Stomach (tissue), 9 donors: ENCODE results near the gene MYBPH. TPM values are rescaled to one million over a fixed set of nuclear protein-coding genes. Genes with fewer than 3 reads are reported as not detected.
A peak's percentile ranks its signal among the peaks of the same experiment; 100 is the strongest.

ENCODE experiments used
- DNase-seq, 2 donors: peaks; one replicate each; pipeline versions ENCODE4 v3.0.0 to v3.0.0-alpha.2; 2013 to 2019
- H3K27ac ChIP-seq, 5 donors: fragments of 200-600 bp in 4 of 5; sonication (generic) in 4 of 5; one replicate each; pipeline ENCODE4 v1.5.1; 2013 to 2019; ENCODE audit warnings: mild to moderate bottlenecking in 1 of 5, moderate library complexity in 1 of 5
- H3K27me3 ChIP-seq, 3 donors: fragments of 200-600 bp; sonication (generic); one replicate each; pipeline ENCODE4 v1.5.1; 2017 to 2019; ENCODE audit warnings: mixed run types in 1 of 3
- H3K36me3 ChIP-seq, 4 donors: fragments of 200-600 bp; sonication (generic); 1 replicate in 3 of 4; 2 replicates in 1 of 4; pipeline ENCODE4 v1.5.1; 2016 to 2019
- H3K4me1 ChIP-seq, 4 donors: fragments of 200-600 bp; sonication (generic); one replicate each; pipeline ENCODE4 v1.5.1; 2016 to 2019
- H3K4me3 ChIP-seq, 4 donors: fragments of 200-600 bp; sonication (generic) in 3 of 4; one replicate each; pipeline ENCODE4 v1.5.1; 2016 to 2019; ENCODE audit warnings: mild to moderate bottlenecking in 1 of 4
- H3K9me3 ChIP-seq, 4 donors: fragments of 200-600 bp; sonication (generic); one replicate each; pipeline ENCODE4 v1.5.1; 2016 to 2019
- EP300 ChIP-seq: sonication (generic); formaldehyde crosslinking; IDR thresholded peaks from one replicate; pipeline ENCODE4 v1.6.1; 2017; ENCODE audit warnings: antibody characterized with exemption
- POLR2A ChIP-seq, 4 donors: fragments of 450-650 bp; IDR thresholded peaks; one replicate each; pipeline ENCODE4 v1.6.1; 2016; ENCODE audit warnings: antibody characterized with exemption in 4 of 4, control low read depth in 2 of 4, mild to moderate bottlenecking in 1 of 4, moderate library complexity in 1 of 4
- POLR2AphosphoS5 ChIP-seq, 3 donors: sonication (generic); formaldehyde crosslinking; IDR thresholded peaks; one replicate each; pipeline ENCODE4 v1.6.1; 2016; ENCODE audit warnings: antibody characterized with exemption in 3 of 3
- WGBS, 5 donors: extraction: QIAGEN DNeasy Blood & Tissue Kit in 3 of 5; methylation state at CpG; one replicate each; pipeline versions ENCODE4 v1.1.5 to v1.1.7; 2013 to 2018; 5-methylcytosine and 5-hydroxymethylcytosine counted together
- intact Hi-C: fragments of 100-400 bp; cut with DNase I; formaldehyde crosslinking; loops from one replicate; pipeline ENCODE4 v1.15.1; 2023; ENCODE audit warnings: low total_unique reads
- polyA plus RNA-seq, 3 donors: library from polyadenylated mRNA; stranded (reverse); fragments of 200-250 nt; gene quantifications; one replicate each; pipeline ENCODE4 v1.2.3, GENCODE V29; 2013
- total RNA-seq, 5 donors: library from RNA; depleted of rRNA; stranded (reverse); fragments of >200 nt; gene quantifications; one replicate each; pipeline versions ENCODE4 v1.1.0 to v1.2.3, GENCODE V29; 2014 to 2016
- TF ChIP-seq, protein P1 (sequence below), 7 experiments: fragments of 450-650 bp in 4 of 7; fragments of 200-600 bp in 3 of 7; sonication (generic) in 3 of 7; IDR thresholded peaks; one replicate each; pipeline ENCODE4 v1.5.1; 2016 to 2019; ENCODE audit warnings: antibody characterized with exemption in 7 of 7, control low read depth in 2 of 7, mild to moderate bottlenecking in 1 of 7
- donor health status: healthy with polysubstance abuse.
- donor health status: Bipolar disorder and iron deficiency.
- donor health status: healthy.

MYBPH gene
- total and polyA plus RNA-seq, 8 donors: 0.05 to 0.19 TPM; not detected in 6

DNA sequence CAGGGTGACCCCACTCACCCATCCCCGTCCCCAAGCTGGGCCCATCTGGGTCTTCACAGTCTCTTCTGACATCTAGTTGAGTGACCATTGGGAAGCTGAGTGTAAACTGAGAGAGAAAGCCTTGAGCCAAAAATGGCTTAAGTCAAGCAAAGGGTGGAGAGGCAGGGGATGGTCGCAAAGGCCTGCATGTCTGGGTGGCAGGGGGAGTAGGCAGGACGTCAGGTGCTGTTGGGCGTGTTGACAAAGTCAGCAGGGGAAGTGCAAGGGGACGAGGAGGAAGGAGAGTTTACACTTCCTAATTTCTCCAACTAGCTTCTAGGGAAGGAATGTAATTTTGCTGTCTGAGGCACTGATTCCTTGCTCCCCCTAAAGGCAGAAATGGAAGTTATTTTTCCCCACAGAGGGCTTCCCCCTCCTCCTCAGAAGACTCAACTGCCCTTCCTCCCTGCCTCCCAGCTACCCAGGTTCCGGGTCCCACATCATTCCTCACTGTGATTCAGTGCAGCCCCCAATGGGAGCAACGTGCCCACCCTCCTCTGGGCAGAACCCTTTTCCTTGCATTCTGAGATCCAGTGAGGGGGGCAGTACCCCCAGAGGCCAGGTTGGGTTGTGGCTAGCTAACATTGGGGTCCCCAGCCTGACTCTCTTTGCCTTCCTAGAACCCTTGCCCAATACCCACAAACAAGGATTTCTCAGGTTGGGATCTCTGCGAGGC lies 49.3 kb downstream of the MYBPH start:
- Histone ChIP-seq H3K4me1 (peaks cover 27 to 52% (median 46%) of the 10 kb centered on the region in 4 donors), H3K9me3 (no peaks in the 10 kb centered on the region), H3K36me3 (no peaks in the 10 kb centered on the region), H3K4me3 (no peak overlapping the region), H3K27me3 (peaks cover 0 to 80% (median 37%) of the 10 kb centered on the region in 3 donors), H3K27ac (no peak overlapping the region)
- intact Hi-C loops: no loop called here
- TF ChIP-seq, protein P1, sequence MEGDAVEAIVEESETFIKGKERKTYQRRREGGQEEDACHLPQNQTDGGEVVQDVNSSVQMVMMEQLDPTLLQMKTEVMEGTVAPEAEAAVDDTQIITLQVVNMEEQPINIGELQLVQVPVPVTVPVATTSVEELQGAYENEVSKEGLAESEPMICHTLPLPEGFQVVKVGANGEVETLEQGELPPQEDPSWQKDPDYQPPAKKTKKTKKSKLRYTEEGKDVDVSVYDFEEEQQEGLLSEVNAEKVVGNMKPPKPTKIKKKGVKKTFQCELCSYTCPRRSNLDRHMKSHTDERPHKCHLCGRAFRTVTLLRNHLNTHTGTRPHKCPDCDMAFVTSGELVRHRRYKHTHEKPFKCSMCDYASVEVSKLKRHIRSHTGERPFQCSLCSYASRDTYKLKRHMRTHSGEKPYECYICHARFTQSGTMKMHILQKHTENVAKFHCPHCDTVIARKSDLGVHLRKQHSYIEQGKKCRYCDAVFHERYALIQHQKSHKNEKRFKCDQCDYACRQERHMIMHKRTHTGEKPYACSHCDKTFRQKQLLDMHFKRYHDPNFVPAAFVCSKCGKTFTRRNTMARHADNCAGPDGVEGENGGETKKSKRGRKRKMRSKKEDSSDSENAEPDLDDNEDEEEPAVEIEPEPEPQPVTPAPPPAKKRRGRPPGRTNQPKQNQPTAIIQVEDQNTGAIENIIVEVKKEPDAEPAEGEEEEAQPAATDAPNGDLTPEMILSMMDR (IDR thresholded peaks at IDR 0.05): peak in 2 of 7 experiments; percentile 10 to 13
- no peak for TF ChIP-seq POLR2A (IDR thresholded peaks at IDR 0.05)
- peak in 1 of 2 donors; percentile 60 for DNase-seq
- 17 to 29% (median 27%) methylated on average over 8 of the region's 8 CpGs for WGBS, 5 donors

DNA sequence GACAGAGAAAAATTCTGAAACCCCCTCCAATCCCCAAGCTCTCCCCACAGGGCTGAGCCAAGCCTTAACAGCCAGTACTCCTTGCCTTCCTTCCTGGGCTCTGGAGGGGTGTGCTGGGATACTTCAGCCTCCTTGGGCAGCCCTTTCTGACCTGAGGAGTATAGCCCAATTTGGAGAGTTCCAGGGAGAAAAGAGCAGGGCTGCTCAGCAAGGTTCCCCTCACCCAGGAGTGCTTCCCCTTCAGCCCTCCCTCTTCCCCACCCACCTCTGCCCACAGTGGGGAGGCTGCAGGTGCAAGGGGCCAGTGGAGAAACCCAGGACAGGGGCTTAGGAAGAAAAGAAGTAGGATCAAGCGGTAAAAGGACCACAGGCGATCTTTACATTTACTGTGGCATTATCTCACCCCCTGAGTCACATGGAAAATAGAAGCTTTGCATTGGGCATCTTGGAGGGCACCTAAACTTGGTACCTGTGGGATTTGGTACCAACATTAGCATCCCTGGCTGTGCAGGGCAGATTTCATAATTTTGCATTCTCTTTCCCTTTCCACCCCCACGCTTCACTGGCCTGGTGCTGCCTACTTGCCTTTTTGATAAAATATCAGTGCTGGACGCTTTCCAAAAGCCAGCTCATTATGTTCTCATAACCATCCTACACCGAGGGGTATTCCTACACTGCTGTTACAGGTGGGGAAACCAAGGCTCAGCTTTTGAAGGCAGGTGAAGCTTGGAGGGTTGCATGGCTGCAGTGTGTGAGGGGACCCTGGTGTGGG lies 50.9 kb downstream of the MYBPH start:
- intact Hi-C loops: no loop called here
- Histone ChIP-seq H3K36me3 (no peaks in the 10 kb centered on the region), H3K27me3 (peaks cover 0 to 96% (median 44%) of the 10 kb centered on the region in 3 donors), H3K4me1 (peaks cover 22 to 40% (median 39%) of the 10 kb centered on the region in 4 donors), H3K27ac (no peak overlapping the region), H3K9me3 (no peaks in the 10 kb centered on the region), H3K4me3 (no peak overlapping the region)
- 43 to 63% (median 54%) methylated on average over 5 of the region's 5 CpGs for WGBS, 5 donors
- DNase-seq: no peak
- TF ChIP-seq EP300 (no peak), POLR2AphosphoS5 (IDR thresholded peaks at IDR 0.05) (no peak), POLR2A (IDR thresholded peaks at IDR 0.05) (no peak)
- TF ChIP-seq, protein P1 (IDR thresholded peaks at IDR 0.05): no peak

DNA sequence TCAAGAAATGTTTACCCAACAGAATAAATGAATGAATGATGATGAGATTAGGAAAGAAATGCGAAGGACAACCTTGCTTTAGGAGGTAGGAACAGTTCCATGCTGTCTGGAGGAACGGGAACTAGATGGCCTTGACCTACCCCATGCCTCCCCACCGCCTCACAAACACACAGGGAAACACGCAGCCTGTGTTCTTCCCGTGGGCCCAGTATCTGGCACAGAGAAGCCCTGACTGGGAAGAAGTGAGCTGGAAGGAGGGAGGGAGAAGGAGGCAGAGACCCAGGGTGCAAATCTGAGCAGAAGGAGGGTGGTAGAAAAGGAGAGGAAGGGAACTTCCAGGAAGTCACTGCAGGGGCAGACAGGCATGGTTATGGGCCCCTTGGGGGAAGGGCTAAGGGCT lies 51.6 kb downstream of the MYBPH start:
- TF ChIP-seq POLR2AphosphoS5 (IDR thresholded peaks at IDR 0.05): no peak
- TF ChIP-seq EP300: no peak
- TF ChIP-seq POLR2A (IDR thresholded peaks at IDR 0.05): no peak
- TF ChIP-seq, protein P1 (IDR thresholded peaks at IDR 0.05): no peak
- no peak overlapping the region for H3K4me3 ChIP-seq
- intact Hi-C loops: no loop called here
- 49 to 65% (median 63%) methylated on average over 5 of the region's 5 CpGs for WGBS, 5 donors
- H3K4me1 ChIP-seq: peaks cover 22 to 33% (median 31%) of the 10 kb centered on the region in 4 donors
- no peak for DNase-seq
- H3K27ac ChIP-seq: no peak overlapping the region
- no peaks in the 10 kb centered on the region for H3K9me3 ChIP-seq
- H3K27me3 ChIP-seq: peaks cover 0 to 100% (median 45%) of the 10 kb centered on the region in 3 donors
- no peaks in the 10 kb centered on the region for H3K36me3 ChIP-seq

DNA sequence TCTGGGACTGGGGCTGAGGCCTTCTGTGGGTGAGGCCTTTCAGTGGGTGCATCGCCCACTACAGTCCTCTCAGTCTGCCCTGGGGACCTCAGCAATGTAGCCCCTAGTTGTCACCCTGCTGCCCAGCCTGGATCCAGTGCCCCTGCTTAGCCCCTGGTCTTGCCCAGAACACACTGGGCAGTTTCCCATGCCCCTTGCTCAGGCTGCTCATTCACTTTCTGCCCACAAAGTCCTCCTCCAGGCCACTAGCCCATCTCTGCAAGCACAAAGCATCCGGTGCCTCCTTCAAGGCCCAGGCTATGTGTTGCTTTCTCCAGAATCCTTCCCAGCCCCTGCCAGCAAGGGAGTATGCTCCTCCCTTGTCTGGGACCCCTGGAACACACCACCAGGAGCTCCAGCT lies 53.5 kb downstream of the MYBPH start:
- TF ChIP-seq POLR2AphosphoS5 (IDR thresholded peaks at IDR 0.05): no peak
- TF ChIP-seq, protein P1 (IDR thresholded peaks at IDR 0.05): no peak
- TF ChIP-seq POLR2A (IDR thresholded peaks at IDR 0.05): no peak
- no peak for TF ChIP-seq EP300
- intact Hi-C loops: no loop called here
- 82 to 93% (median 90%) methylated on average over 2 of the region's 2 CpGs for WGBS, 5 donors
- Histone ChIP-seq H3K4me3 (no peak overlapping the region), H3K4me1 (peaks cover 11 to 23% (median 22%) of the 10 kb centered on the region in 4 donors), H3K9me3 (no peaks in the 10 kb centered on the region), H3K27me3 (peaks cover 0 to 100% (median 48%) of the 10 kb centered on the region in 3 donors), H3K36me3 (no peaks in the 10 kb centered on the region), H3K27ac (no peak overlapping the region)
- DNase-seq: no peak
